Peyer's patch (tissue), 4 donors: ENCODE results near the gene STK32C.

Experiments
- POLR2A ChIP-seq, 2 donors: fragments of 450-650 bp; IDR thresholded peaks; one replicate each; pipeline ENCODE4 v1.5.1; 2017; ENCODE audit warnings: antibody characterized with exemption in 2 of 2, mild to moderate bottlenecking in 2 of 2, moderate library complexity in 2 of 2
- TF ChIP-seq, protein P1 (sequence below), 6 experiments: fragments of 450-650 bp in 4 of 6; fragments of 200-600 bp in 2 of 6; sonication (generic) in 1 of 6; IDR thresholded peaks; one replicate each; pipeline ENCODE4 v1.5.1; 2017 to 2019; ENCODE audit warnings: antibody characterized with exemption in 6 of 6, mild to moderate bottlenecking in 3 of 6, moderate library complexity in 1 of 6

DNA sequence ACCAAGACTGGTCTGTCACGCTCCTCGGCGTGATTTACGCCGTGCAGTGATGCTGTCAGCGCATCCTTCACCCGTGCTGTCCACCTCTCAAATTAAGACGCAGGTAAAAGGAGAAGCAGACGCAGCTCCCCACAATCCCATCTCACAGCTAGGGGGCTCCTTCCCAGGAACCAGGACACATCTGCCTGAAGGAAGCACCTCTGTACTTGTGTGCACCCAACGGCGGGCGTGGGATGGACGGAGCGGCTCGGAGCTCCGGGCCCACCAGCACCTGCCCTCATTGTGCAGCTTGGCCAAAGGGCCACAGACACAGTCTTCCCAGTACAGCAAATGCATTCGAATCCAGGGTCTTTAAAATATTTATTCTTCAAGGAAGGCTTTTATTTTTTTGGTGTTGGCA lies 55.3 kb downstream of the STK32C start:
- TF ChIP-seq, protein P1, sequence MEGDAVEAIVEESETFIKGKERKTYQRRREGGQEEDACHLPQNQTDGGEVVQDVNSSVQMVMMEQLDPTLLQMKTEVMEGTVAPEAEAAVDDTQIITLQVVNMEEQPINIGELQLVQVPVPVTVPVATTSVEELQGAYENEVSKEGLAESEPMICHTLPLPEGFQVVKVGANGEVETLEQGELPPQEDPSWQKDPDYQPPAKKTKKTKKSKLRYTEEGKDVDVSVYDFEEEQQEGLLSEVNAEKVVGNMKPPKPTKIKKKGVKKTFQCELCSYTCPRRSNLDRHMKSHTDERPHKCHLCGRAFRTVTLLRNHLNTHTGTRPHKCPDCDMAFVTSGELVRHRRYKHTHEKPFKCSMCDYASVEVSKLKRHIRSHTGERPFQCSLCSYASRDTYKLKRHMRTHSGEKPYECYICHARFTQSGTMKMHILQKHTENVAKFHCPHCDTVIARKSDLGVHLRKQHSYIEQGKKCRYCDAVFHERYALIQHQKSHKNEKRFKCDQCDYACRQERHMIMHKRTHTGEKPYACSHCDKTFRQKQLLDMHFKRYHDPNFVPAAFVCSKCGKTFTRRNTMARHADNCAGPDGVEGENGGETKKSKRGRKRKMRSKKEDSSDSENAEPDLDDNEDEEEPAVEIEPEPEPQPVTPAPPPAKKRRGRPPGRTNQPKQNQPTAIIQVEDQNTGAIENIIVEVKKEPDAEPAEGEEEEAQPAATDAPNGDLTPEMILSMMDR (IDR thresholded peaks at IDR 0.05) = no peak
- TF ChIP-seq POLR2A (IDR thresholded peaks at IDR 0.05) = no peak
